ENCODE results near the gene FSIP1.

Gene FSIP1

DNA sequence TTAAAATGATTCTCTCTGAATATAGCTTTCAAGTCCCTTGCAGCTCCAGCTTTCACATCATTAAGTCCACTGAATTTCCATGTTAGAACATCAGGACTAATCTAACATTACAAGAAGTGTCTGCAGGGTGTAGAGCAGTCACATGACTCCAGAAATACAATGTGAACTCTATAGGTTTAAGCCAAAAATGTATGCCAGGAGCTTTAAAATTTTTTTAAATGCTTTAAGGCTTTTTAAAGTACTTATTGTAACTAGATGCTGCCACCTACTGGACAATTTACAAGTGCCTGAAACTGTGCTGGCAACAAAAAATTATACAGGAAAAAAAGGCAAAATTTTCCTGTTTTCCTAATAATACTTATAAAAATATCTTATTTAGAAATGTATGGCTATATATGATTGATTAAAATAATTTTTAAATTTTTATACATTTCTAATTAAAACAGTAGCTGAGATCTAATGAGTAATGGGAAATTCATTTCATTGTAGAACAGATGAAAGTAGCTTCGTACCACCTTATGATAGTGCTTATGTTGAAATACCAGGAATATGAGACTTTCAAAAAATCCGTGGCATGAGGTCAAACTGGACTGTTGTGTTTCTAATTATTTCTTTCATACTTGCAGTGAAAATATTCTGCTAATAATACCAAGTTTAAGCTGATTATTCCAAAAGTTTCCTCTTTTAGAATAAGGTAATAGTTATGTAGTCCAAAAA lies 25.7 kb downstream of the FSIP1 start:
- DNase-seq: peak; percentile 71 to 87 (median 75)

DNA sequence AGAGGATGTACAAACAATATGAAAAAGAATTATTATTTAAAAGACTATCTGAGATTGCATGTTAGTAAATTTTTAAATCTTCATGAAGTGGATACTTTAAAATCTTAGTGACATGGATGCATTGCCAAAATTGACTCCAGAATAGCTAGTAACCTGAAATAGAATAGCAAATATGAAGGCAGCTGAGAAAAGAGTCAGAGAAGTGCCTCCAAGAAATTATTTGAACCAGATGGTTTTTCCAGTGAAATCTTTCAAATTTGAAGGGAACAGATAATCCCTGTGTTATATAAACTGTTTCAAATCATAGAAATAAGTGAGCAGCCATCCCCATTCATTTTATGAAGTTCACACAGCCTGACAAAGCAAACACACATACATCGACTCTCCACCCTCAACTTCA lies 29.6 kb downstream of the FSIP1 start:
- DNase-seq: peak in 1 of 3 donors; percentile 1

DNA sequence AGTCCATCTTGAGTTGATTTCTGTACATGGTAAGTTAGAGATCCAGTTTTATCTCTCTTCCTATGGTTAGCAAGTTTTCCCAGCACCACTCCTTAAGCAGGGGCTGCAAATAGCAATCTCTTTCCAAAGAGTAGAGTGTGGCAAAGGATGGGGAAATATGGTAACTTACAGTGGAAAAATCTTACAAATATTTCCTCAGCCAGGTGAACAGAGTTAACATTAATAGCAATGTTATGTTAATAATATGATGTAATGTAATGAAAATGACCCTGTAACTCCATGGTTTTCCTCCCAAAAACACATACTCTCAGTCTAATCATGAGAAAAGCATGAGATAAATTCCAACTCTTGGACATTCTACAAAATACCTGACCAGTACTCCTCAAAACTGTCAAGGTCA lies 30.4 kb downstream of the FSIP1 start:
- DNase-seq: no peak

DNA sequence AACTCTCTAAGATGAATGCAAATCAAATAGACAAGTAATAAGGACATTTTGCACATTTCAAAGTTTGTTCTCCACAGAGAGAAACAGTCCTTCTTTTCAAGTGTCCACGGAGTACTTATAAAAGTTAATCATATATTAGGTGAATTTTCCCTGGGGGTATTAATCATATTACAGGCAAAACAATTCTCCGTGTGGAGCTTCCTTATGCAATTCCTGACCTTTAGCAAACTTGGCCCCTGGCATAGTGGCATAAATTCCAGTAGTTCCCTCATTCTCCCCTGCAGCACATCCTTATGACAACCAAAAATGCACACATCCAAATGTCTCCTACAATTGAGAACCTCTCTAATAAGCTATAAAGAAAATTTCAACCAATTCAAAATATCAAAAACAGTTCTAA lies 34.4 kb downstream of the FSIP1 start:
- peak in 1 of 3 donors; percentile 17 for DNase-seq

DNA sequence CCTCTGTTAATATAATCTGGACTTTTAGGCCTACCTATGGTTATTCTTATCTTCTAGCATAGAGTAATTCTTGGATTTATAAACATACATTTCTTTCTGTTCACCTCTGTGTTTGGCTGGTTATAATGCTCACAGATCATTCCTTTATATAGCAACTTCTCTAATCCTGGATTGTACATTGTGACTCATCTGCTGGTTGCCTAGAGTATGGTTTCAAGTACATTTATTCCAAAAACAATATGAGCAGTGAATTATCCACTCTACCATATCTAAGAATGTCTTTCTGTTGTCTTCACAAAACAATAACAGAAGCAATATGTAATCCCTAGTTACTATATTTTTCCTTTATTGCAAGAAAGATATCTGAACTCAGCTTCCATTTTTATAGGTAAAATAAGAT lies 35.3 kb downstream of the FSIP1 start:
- DNase-seq: peak; percentile 20 to 49 (median 27)

DNA sequence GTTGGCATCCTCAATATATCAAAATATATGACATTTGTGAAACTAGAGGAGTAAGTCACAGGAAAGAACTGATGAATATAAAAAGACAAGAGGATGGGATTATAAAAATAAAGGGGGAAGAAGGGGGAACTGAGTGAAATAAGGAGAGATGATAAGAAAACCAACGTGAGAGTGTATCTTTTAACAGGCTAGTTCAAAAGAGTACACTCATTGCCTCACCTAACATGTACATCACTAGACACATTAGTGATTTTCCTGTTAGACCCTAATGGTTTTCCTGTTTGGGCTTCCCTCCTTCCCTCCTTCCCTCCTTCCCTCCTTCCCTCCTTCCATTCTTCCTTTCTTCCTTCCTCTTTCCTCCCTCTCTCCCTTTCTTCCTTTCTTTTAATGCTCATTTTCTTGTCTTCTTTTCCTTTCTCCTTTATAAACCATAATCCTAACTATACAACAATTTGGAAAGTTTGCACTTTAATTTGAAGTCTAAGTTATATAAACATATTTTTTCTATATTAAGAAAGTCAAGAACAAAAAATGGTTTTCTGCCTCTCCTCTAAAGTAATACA lies 35.8 kb downstream of the FSIP1 start:
- DNase-seq: no peak

DNA sequence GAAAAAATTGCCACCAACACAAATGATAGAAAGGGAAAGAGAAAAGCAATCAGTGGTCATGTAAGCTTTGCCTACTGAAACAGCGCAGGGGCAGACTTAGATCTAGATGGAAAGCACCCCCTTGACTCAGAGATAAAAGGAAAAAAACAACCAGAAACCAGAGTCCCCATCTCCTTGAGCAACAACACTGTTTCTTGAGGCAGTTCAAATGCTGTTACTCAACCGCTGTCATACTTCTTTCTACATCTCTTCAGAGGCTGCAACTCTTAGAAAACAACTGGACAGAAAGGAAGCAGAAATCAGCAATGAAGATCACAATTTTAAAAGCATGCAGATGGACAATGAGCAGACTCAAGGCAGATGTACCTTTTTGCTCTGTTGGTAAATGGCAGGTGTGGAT lies 36.5 kb downstream of the FSIP1 start:
- peak; percentile 37 to 42 (median 39) for DNase-seq

DNA sequence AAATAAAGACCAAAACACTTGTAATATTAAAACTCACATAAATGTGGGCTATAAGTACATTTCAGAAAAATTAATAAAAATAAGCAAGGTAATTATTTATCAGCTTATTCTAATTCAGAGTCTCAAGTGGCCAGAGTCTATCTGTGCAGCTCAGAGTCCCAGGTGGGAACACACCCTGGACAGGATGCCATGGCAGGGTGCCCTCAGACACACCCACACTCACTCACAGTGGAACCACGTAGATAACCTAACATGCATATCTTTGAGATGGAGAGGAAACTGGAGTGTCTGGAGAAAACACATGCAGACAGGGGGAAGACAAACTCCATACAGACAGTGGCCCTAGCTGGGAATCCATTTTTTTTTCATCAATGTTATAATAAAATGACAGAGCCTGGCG lies 37.2 kb downstream of the FSIP1 start:
- DNase-seq: no peak

DNA sequence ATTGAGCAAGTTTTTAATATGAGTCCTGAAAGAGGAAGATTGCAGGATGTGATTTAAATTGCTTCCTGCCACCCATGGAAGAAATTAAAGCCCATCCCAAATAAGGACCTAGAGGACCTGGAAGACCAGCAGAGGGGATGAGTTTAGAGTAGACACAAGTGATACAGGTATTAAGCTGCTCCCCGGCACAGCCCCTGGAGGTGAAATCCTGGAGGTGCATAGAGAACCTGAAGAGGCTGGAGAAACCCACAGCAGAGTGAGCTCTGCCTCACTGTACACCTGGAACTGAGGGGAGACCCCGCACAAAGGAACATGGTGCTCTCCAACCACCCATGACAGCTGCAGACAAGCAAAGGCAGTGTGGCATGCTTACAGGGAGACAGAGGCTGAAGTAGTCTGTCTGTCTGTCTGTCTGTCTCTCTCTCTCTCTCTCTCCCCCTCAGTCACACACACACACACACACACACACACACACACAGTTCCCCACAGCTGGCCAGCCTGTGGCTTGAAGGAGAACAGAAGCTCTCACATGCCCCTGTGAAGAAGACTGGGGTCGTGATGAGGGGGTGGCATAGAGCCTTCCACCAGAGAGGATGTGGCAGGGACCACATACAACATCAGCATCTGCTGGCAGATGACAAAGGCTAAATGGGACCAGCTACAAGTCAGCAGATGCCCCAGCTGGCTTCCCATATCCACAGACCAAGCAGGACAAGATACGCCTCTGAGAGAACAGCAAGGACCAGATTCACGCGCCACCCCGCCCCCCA lies 38.1 kb downstream of the FSIP1 start:
- DNase-seq: no peak

DNA sequence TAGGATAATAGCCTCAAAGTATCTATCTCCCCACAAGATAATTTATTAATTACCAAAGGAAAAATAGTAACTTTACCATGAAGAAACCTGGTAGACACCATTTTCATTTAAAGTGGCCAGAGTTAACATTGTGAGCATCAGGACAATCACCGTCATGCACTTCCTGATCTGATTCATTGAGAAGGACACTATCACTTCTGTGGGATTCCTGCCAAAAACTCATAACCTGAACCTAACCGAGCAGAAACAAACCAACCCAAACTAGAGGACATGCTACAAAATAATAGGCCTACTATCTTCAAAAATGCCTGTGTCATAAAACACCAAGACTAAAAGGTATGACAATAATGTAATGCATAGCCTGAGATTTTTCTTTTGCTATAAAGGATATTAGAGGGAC lies 39.0 kb downstream of the FSIP1 start:
- no peak for DNase-seq

DNA sequence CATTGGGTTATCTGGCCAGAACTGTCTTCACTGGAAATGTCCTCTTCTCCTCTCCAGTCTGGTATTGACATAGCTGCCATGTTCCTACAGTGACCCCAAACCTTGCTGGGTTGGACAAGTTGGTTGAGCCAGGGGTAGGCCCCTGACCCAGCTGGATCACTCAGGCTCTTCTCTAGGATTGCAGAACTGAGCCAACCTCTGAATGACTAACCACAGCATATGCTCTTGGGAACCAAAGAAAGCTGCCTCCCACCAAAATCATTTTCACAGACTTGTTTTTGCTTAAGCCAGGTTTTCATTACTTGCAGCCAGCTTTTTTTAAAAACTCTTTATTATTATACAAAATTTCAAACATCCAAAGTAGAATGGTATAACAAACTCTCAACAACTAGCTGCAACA lies 41.4 kb downstream of the FSIP1 start:
- no peak for DNase-seq

DNA sequence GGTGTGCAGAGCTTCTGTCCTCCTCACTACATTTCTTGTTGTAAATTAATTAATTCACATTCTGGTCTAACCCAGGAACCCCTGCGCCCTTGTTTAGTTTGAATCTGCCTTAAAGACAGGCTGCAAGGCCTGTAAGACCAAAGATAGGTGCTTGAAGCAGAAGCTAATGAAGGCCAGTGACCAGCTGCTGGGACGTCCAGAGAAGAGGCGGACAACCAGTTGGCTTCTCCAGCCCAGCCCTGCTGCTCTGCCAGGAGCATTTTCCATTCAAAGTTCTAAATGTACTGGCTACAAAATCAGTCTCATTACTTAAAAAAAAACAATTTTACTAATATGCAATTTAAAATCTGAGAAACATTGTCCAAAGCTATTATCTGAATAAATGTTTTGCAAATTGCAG lies 43.6 kb downstream of the FSIP1 start:
- no peak for DNase-seq

DNA sequence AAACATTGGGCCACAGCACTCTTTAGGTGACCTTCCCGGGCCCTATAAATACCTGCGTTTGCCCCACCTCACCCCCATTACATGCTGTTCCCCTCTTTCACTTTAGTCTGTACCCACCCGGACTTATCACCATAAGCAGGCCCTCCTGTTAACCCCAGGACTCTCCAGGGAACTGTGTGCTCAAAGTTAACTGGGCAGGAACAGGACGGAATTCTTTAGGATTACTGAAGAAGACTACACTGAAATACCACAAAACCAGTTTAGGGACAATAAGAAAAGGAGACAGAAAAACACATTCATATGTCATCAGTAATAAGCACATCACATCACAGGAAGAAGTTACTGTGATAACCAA lies 45.5 kb downstream of the FSIP1 start:
- DNase-seq: no peak

DNA sequence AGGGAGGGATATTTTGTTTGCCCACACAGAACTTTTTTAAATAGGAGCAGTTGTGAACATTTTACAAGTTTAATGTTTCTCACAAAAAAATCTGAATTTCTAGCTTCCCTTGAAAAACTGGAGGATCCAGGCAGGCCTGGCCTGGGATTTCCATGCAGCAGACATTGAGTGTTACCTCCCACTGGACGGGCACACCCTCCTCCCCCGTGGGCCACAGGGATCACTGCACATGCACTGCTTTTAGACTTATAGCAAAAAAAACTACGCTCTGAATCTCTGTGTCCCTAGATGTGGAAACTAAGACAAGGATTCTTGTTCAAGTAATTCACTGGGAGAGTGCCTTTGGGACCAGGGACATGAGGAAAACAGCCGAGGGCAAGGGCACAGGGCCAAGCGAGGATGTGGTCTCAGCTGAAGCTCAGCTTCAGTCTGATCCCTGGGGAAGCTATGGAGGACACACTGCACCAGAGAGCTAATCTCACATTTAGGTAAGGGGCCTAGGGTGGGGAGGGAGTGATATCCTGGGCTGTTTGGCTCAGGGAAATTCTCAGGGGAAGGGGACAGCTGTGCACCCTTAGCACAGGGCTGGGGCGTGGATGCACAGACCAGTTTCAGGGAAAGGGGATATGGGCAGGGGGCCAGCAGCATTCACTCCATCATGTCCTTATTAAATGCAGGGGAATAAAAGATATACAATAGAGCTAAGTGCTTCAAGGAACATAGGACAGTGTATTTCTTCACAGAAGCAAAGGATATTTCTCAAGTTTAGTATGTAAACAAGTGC lies 46.0 kb downstream of the FSIP1 start:
- DNase-seq: no peak

DNA sequence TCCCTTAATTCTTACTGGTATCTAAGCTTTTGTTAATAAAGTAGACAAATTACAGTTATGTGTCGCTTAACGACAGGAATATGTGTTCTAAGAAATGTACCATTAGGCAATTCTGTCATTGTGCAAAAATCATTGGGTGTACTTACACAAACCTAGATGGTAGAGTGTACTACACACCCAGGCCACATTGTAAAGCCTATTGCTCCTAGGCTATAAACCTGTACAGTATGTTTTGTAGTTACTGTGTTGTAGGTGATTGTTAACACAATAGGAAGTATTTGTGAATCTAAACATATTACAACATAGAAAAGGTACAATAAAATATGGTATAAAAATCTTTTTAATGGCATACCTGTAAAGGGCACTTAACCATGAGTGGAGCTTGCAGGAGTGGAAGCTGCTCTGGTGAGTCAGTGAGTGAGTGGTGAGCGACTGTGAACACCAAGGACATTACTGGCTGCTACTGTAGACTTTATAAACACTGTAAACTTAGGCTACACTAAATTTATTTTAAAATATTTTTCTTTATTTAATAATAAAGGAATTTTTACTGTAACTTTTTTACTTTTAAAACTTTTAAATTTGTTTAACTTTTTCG lies 47.4 kb downstream of the FSIP1 start:
- no peak for DNase-seq

DNA sequence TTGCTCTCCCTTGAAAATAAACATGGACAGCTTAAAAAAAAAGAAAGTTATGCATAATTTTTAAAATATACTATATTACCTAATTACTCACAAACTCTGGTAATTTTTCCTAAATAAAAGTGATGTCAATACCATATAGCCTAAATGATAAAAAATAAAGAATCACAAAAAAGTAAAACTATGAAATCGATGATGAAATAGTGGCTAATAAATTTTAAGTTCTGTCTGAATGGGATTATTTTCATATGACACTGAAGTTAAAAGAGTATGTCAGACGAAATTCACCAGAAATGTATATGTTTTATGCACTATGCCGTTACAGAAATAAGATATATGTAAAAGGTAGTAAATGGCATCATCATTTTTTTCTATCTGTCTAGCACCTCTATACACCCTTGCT lies 51.4 kb downstream of the FSIP1 start:
- DNase-seq: no peak

DNA sequence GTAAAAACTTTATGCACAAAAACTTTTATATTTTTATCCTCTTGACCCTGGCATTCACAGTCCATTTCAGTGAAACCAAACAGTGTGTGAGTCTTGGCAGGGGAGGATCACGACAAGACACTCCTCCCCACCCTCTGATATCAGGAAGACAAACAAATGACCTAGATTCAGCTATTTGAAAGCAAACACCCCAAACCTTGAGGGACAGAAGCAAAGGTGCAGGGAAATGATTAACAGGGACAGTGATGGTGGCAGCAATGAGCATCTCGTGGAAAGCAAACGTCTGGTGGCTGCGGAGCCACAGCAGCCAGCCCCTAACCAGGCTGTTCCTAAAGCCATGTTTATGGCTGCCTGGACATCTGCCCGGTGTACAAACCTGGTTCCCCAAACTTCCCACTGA lies 52.1 kb downstream of the FSIP1 start:
- DNase-seq: no peak

DNA sequence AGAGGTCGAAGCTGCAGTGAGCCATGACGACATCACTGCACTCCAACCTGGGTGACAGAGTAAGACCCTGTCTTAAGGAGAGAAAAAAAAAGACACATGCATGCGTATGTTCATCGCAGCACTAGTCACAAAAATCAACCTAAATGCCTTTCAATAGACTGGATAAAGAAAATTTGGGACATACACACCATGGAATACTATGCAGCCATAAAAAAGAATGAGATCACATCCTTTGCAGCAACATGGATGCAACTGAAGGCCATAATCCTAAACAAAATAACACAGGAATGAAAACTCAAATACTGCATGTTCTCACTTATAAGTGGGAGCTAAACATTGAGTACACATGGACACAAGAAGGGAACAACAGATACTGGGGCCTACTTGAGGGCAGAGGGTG lies 53.1 kb downstream of the FSIP1 start:
- DNase-seq: no peak

DNA sequence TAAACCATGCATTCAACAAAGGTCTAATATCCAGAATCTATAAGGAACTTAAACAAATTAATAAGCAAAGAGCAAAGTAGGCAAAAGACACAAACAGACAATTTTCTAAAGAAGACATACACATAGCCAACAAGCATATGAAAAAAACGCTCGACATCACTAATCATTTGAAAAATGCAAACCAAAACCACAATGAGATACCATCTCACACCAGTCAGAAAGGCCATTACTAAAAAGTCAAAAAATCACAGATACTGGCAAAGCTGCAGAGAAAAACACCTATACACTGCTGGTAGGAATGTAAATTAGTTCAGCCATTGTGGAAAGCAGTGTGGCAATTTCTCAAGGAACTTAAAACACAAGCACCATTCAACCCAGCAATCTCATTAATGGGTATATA lies 53.8 kb downstream of the FSIP1 start:
- no peak for DNase-seq

DNA sequence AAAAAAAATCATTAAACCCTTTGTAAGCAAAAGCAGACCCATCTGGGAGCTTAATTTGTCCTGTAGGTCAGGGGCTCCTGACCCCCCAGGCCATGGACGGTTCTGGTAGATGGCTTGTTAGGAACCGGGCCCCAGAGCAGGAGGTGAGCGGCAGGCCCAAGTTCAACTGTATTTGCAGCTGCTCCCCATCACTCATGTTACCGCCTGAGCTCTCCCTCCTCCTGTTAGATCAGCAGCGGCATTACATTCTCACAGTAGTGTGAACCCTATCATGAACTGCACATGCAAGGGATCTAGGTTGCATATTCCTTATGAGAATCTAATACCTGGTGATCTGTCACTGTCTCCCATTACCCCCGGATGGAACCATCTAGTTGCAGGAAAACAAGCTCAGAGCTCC lies 60.7 kb downstream of the FSIP1 start:
- no peak for DNase-seq

DNA sequence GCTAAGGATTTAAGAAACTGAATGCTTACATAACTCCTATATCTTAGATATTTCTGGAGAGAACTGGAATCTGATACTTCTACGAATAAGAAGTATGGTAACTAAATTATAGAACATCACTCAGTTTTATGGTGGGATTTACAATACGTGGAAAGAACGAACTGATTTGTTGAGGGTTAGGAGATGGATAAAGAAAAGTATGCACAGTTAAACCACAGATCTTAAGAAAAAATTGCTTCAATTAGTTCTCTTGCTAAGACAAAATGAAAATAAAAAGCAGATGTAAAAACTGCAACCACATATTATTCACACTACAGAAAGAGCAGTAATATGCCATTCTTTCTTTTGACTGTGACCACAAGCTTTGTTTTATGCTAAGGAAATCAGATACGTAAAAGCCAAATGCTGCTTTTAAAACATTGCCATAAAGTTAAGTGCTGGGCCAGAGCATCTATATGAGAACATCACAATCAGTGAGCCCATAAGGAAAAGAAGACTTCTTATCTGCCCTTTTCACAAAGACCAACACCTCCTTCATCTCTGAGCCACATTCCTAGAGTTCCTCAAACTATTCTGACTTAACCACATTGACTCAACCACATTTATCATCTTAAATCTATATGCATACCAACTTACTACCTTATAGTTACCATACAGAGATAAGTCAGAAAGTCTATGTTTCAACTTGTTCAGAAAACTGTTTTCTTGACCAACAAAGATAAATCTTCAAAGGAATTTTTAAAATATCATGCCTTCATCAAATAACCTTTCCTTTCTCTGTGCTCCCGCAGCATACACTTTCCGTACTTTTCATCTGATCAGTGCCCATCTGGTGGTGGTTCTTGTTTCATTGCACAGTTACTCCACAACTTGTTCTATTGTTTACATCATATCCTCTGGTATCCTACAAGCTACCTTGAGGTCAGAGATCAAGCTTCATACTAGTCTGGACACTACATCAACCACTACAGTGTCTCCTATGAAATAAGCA lies 61.7 kb downstream of the FSIP1 start:
- DNase-seq: no peak

DNA sequence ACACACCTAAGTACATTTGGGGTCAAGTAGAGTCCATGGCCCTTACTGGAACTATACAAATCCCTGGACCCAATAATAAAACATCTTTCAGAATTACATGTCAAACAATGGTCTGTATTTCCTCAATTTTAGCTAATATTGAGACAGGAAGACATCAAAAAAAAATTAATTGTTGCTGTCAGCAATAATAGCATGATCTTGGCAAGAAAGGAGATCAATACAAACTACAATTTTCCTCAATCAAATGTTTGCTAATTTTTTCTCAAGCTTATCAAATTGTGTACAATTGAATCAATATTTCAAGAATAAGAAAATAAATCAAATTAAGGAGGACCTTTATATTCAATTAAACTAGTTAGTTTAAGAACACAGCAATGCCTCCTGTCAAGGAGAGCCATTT lies 62.6 kb downstream of the FSIP1 start:
- DNase-seq: no peak
